K562 (cell line): ENCODE data around the gene NUB1. TPM values are rescaled to one million over a fixed set of nuclear protein-coding genes. Genes with fewer than 3 reads are reported as not detected.

Experiments used
- BCOR ChIP-seq: fragments of 450-650 bp; IDR thresholded peaks from 2 replicates; pipeline ENCODE4 v1.6.1; 2016
- CBFA2T3 ChIP-seq: fragments of 450-650 bp; IDR thresholded peaks from 2 replicates; pipeline ENCODE4 v1.6.1; 2017
- FOS ChIP-seq: IDR thresholded peaks from 3 replicates; pipeline ENCODE4 v1.6.1; 2011; ENCODE audit not compliant: insufficient read length; ENCODE audit errors: extremely low read depth
- SREBF1 ChIP-seq: fragments of 150-350 bp; IDR thresholded peaks from 2 replicates; pipeline ENCODE4 v1.6.1; 2014; ENCODE audit warnings: antibody characterized with exemption, low read depth, low read length, borderline replicate concordance
- ZKSCAN8 ChIP-seq: fragments of 200-800 bp; sonication (Bioruptor generic); IDR thresholded peaks from 2 replicates; pipeline ENCODE4 v1.6.1; 2016; ENCODE audit warnings: missing genetic modification characterization, missing compliant biosample characterization
- polyA plus RNA-seq, 8 experiments: library from polyadenylated mRNA; depleted of rRNA in 4 of 8; stranded (reverse) in 5 of 8; unstranded in 3 of 8; fragments of >200 nt; fragmentation: Nextera tagmentation in 2 of 8; fragmentation: Illumina TruSeq in 1 of 8; extraction: Ambion mirVana in 2 of 8; extraction: Trizol in 1 of 8; gene quantifications; 2 replicates each; pipeline versions ENCODE4 v1.2.1 to v1.2.3, GENCODE V29; 2011 to 2014; ENCODE audit warnings: inconsistent platforms in 1 of 8, missing spikeins in 1 of 8
- total RNA-seq, 7 experiments: library from RNA; depleted of rRNA in 6 of 7; stranded (reverse); fragments of >200 nt in 6 of 7; fragmentation: Illumina TruSeq in 2 of 7; extraction: Trizol in 2 of 7; gene quantifications; 2 replicates each; pipeline versions ENCODE4 v1.2.1 to v1.2.3, GENCODE V29; 2011 to 2021; ENCODE audit warnings: low replicate concordance in 1 of 7
- TF ChIP-seq, protein P1 (sequence below), 3 experiments: IDR thresholded peaks in 2 of 3; conservative IDR thresholded peaks in 1 of 3; 2 replicates each; pipeline ENCODE4 v1.5.1; 2011 to 2012; ENCODE audit warnings: low read length in 3 of 3, mild to moderate bottlenecking in 3 of 3, control low read depth in 2 of 3, improper control_type of control experiment in 1 of 3, inconsistent platforms in 1 of 3, low read depth in 1 of 3, mixed read lengths in 1 of 3, moderate library complexity in 1 of 3; ENCODE audit not compliant: insufficient read depth in 2 of 3
- TF ChIP-seq, protein P2 (sequence below): IDR thresholded peaks from 3 replicates; pipeline ENCODE4 v1.6.1; 2011; ENCODE audit warnings: borderline replicate concordance, mild to moderate bottlenecking, moderate library complexity; ENCODE audit not compliant: insufficient read length; ENCODE audit errors: extremely low read depth

The NUB1 gene
- total and polyA plus RNA-seq, 9 of the 15 experiments (the other 6 are each of a cell fraction or from before 2014, with no cell fraction given) = 43.2 to 159 (median 85.2) TPM

DNA sequence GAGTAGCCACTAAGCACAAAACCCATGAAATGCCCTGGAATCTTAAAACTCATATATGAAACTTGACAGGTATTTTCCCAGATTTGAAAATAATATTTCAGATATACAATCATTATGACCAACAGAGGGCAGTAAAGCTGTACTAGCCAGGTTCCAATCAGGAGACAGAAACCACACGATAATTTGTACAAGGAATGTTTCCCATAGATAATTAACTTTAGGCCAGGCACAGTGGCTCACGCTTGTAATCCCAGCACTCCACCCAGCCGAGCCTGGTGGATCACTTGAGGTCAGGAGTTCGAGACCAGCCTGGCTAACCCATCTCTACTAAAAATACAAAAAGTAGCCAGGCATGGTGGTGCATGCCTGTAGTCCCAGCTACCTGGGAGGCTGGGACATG is 31.0 kb upstream of the NUB1 start (continued):
- TF ChIP-seq, protein P1, sequence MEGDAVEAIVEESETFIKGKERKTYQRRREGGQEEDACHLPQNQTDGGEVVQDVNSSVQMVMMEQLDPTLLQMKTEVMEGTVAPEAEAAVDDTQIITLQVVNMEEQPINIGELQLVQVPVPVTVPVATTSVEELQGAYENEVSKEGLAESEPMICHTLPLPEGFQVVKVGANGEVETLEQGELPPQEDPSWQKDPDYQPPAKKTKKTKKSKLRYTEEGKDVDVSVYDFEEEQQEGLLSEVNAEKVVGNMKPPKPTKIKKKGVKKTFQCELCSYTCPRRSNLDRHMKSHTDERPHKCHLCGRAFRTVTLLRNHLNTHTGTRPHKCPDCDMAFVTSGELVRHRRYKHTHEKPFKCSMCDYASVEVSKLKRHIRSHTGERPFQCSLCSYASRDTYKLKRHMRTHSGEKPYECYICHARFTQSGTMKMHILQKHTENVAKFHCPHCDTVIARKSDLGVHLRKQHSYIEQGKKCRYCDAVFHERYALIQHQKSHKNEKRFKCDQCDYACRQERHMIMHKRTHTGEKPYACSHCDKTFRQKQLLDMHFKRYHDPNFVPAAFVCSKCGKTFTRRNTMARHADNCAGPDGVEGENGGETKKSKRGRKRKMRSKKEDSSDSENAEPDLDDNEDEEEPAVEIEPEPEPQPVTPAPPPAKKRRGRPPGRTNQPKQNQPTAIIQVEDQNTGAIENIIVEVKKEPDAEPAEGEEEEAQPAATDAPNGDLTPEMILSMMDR (IDR thresholded peaks at IDR 0.05 in 2 of 3, conservative IDR thresholded peaks at IDR 0.05 in 1 of 3; ENCODE audit: insufficient read depth in 2 of 3, low read depth in 1 of 3, low read length in 3 of 3) = peak in 2 of 3 experiments; percentile 47 to 60; a peak in 3 of 6 replicates
- TF ChIP-seq SREBF1 (no peak), FOS (no peak), ZKSCAN8 (CRISPR knock-in tag) (0 out of 2 replicates have a peak, but pooled peaks have one; percentile 32), BCOR (peak; percentile 40; the same call in 1 of the 2 replicates), CBFA2T3 (peak; percentile 58)
- TF ChIP-seq, protein P2, sequence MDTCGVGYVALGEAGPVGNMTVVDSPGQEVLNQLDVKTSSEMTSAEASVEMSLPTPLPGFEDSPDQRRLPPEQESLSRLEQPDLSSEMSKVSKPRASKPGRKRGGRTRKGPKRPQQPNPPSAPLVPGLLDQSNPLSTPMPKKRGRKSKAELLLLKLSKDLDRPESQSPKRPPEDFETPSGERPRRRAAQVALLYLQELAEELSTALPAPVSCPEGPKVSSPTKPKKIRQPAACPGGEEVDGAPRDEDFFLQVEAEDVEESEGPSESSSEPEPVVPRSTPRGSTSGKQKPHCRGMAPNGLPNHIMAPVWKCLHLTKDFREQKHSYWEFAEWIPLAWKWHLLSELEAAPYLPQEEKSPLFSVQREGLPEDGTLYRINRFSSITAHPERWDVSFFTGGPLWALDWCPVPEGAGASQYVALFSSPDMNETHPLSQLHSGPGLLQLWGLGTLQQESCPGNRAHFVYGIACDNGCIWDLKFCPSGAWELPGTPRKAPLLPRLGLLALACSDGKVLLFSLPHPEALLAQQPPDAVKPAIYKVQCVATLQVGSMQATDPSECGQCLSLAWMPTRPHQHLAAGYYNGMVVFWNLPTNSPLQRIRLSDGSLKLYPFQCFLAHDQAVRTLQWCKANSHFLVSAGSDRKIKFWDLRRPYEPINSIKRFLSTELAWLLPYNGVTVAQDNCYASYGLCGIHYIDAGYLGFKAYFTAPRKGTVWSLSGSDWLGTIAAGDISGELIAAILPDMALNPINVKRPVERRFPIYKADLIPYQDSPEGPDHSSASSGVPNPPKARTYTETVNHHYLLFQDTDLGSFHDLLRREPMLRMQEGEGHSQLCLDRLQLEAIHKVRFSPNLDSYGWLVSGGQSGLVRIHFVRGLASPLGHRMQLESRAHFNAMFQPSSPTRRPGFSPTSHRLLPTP = no peak
